ENCODE measurements around the gene HOXC6.

Gene HOXC6

DNA sequence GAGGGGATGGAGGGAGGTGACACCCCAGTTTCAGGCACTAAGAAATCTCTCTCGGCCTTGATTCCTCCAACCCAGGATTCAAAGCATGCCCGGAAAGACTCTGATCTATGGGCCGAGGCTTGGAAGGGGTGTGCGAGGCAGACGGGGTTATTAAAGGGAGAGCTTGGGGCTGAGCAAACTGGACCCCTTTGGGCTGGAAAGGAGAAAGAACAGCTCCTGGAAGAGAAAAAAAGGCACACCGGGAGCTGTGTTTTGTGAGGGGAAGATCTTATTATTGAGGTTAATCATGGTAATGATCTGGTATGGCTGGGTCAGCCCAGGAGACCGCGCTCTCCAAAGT, 19.7 kb downstream of the HOXC6 start (continued):
- TF ChIP-seq, protein P1, sequence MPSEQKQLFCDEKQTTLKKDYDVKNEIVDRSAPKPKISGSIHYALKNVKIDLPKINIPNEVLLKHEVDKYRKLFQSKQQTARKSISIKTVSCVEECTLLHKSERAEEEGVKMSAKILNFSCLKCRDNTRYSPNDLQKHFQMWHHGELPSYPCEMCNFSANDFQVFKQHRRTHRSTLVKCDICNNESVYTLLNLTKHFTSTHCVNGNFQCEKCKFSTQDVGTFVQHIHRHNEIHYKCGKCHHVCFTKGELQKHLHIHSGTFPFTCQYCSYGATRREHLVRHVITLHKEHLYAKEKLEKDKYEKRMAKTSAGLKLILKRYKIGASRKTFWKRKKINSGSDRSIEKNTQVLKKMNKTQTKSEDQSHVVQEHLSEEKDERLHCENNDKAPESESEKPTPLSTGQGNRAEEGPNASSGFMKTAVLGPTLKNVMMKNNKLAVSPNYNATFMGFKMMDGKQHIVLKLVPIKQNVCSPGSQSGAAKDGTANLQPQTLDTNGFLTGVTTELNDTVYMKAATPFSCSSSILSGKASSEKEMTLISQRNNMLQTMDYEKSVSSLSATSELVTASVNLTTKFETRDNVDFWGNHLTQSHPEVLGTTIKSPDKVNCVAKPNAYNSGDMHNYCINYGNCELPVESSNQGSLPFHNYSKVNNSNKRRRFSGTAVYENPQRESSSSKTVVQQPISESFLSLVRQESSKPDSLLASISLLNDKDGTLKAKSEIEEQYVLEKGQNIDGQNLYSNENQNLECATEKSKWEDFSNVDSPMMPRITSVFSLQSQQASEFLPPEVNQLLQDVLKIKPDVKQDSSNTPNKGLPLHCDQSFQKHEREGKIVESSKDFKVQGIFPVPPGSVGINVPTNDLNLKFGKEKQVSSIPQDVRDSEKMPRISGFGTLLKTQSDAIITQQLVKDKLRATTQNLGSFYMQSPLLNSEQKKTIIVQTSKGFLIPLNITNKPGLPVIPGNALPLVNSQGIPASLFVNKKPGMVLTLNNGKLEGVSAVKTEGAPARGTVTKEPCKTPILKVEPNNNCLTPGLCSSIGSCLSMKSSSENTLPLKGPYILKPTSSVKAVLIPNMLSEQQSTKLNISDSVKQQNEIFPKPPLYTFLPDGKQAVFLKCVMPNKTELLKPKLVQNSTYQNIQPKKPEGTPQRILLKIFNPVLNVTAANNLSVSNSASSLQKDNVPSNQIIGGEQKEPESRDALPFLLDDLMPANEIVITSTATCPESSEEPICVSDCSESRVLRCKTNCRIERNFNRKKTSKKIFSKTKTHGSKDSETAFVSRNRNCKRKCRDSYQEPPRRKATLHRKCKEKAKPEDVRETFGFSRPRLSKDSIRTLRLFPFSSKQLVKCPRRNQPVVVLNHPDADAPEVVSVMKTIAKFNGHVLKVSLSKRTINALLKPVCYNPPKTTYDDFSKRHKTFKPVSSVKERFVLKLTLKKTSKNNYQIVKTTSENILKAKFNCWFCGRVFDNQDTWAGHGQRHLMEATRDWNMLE (tag by site-specific recombination; conservative IDR thresholded peaks at IDR 0.05; ENCODE audit: low read depth): no peak
- no peak for TF ChIP-seq ZNF266 (tag by site-specific recombination; IDR thresholded peaks at IDR 0.05; ENCODE audit: low read depth)
- no peak for TF ChIP-seq ZNF624 (tag by site-specific recombination; IDR thresholded peaks at IDR 0.05)
- no peak for TF ChIP-seq SETDB1 (IDR thresholded peaks at IDR 0.05; ENCODE audit: insufficient read length, low read length)
- TF ChIP-seq ZNF513 (tag by site-specific recombination; IDR thresholded peaks at IDR 0.05): no peak
- no peak for TF ChIP-seq ZNF138 (tag by site-specific recombination; IDR thresholded peaks at IDR 0.05; ENCODE audit: borderline replicate concordance)
- TF ChIP-seq ZNF132 (tag by site-specific recombination; IDR thresholded peaks at IDR 0.05; ENCODE audit: borderline replicate concordance): no peak
- no peak for TF ChIP-seq BCL11A (tag by site-specific recombination; IDR thresholded peaks at IDR 0.05; ENCODE audit: low read depth)
- no peak for TF ChIP-seq ZNF335 (tag by site-specific recombination; conservative IDR thresholded peaks at IDR 0.05)
- no peak for TF ChIP-seq ZNF623 (tag by site-specific recombination; IDR thresholded peaks at IDR 0.05)
- TF ChIP-seq PATZ1 (tag by site-specific recombination; IDR thresholded peaks at IDR 0.05): no peak
- TF ChIP-seq ZNF48 (tag by site-specific recombination; IDR thresholded peaks at IDR 0.05): no peak
- no peak for TF ChIP-seq ZNF302 (tag by site-specific recombination; IDR thresholded peaks at IDR 0.05; ENCODE audit: low read depth)
- TF ChIP-seq, protein P2, sequence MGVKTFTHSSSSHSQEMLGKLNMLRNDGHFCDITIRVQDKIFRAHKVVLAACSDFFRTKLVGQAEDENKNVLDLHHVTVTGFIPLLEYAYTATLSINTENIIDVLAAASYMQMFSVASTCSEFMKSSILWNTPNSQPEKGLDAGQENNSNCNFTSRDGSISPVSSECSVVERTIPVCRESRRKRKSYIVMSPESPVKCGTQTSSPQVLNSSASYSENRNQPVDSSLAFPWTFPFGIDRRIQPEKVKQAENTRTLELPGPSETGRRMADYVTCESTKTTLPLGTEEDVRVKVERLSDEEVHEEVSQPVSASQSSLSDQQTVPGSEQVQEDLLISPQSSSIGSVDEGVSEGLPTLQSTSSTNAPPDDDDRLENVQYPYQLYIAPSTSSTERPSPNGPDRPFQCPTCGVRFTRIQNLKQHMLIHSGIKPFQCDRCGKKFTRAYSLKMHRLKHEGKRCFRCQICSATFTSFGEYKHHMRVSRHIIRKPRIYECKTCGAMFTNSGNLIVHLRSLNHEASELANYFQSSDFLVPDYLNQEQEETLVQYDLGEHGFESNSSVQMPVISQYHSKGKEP (tag by site-specific recombination; IDR thresholded peaks at IDR 0.05): no peak
- TF ChIP-seq ZNF16 (tag by site-specific recombination; IDR thresholded peaks at IDR 0.05; ENCODE audit: low read depth): no peak
- TF ChIP-seq, protein P3, sequence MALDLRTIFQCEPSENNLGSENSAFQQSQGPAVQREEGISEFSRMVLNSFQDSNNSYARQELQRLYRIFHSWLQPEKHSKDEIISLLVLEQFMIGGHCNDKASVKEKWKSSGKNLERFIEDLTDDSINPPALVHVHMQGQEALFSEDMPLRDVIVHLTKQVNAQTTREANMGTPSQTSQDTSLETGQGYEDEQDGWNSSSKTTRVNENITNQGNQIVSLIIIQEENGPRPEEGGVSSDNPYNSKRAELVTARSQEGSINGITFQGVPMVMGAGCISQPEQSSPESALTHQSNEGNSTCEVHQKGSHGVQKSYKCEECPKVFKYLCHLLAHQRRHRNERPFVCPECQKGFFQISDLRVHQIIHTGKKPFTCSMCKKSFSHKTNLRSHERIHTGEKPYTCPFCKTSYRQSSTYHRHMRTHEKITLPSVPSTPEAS (tag by site-specific recombination; IDR thresholded peaks at IDR 0.05): no peak
- no peak for TF ChIP-seq HOXD13 (CRISPR knock-in tag; IDR thresholded peaks at IDR 0.05; ENCODE audit: borderline replicate concordance)
